ENCODE measurements around the gene KASH5.
"Not testable (repeated sequence)": the region's sequence is repeated elsewhere in the genome, so short reads cannot be mapped to it uniquely, and the experiment has no call there.

Gene KASH5

GRCh38 chr19:49362048-49362928 lies 25.8 kb upstream of the KASH5 start, which contains the start of gene TEAD2:
TEAD2 (minus strand) TSS chr19:49362416; CDS start chr19:49360075, 2,341 bp downstream.
- DNase-seq, result no peak

- DNase-seq, result no peak
Observed at GRCh38 chr19:49362929-49363267, 25.2 kb upstream of the KASH5 start.

- peak; percentile 43 for DNase-seq
Observed at GRCh38 chr19:49363268-49364082, 24.6 kb upstream of the KASH5 start, which contains the start of gene DKKL1. DKKL1 (plus strand) TSS chr19:49363877; CDS start chr19:49363999, 122 bp downstream.

- no peak for DNase-seq
Observed at GRCh38 chr19:49364083-49364737, 23.8 kb upstream of the KASH5 start.

GRCh38 chr19:49366110-49366509 lies 21.9 kb upstream of the KASH5 start:
- DNase-seq, result no peak

GRCh38 chr19:49368711-49369358 lies 19.2 kb upstream of the KASH5 start:
- no peak for DNase-seq

- DNase-seq, result no peak
Observed at GRCh38 chr19:49371184-49371583, 16.9 kb upstream of the KASH5 start.

GRCh38 chr19:49373174-49373573 lies 14.9 kb upstream of the KASH5 start:
- not testable (repeated sequence) for DNase-seq

- DNase-seq, result no peak
Observed at GRCh38 chr19:49374665-49375434, 13.2 kb upstream of the KASH5 start.

- DNase-seq, result no peak
Observed at GRCh38 chr19:49378512-49378911, 9.5 kb upstream of the KASH5 start.

GRCh38 chr19:49380391-49380790 lies 7.7 kb upstream of the KASH5 start:
- DNase-seq, result no peak

- no peak for DNase-seq
Observed at GRCh38 chr19:49382639-49383038, 5.4 kb upstream of the KASH5 start.

- no peak for DNase-seq
Observed at GRCh38 chr19:49383599-49383998, 4.5 kb upstream of the KASH5 start.

GRCh38 chr19:49389406-49389805 lies 1.4 kb downstream of the KASH5 start:
- no peak for DNase-seq

- no peak for DNase-seq
Observed at GRCh38 chr19:49390131-49390928, 2.3 kb downstream of the KASH5 start.

- DNase-seq, result no peak
Observed at GRCh38 chr19:49390929-49391359, 2.9 kb downstream of the KASH5 start.

GRCh38 chr19:49391581-49392399 lies 3.7 kb downstream of the KASH5 start:
- DNase-seq, result peak; percentile 82

- DNase-seq, result no peak
Observed at GRCh38 chr19:49393881-49394280, 5.8 kb downstream of the KASH5 start.

GRCh38 chr19:49395581-49396407 lies 7.7 kb downstream of the KASH5 start:
- no peak for DNase-seq

Measured in CD4-positive, alpha-beta T cell treated with Interleukin-4 for 4 hours (primary cell).